Testis (tissue), 3 donors: Measurements from ENCODE around the gene PEX11G. TPM values are rescaled to one million over a fixed set of nuclear protein-coding genes. Genes with fewer than 3 reads are reported as not detected.
"Not testable (repeated sequence)": the region's sequence is repeated elsewhere in the genome, so short reads cannot be mapped to it uniquely, and the experiment has no call there.

Experiments
- DNase-seq: peaks from one replicate; pipeline ENCODE4 v3.0.0-alpha.2; 2019
- H3K27ac ChIP-seq, 2 donors: fragments of 200-600 bp; sonication (generic); one replicate each; pipeline ENCODE4 v1.5.1; 2019
- H3K27me3 ChIP-seq: fragments of 200-600 bp; sonication (generic); one replicate; pipeline ENCODE4 v1.5.1; 2019
- H3K36me3 ChIP-seq: fragments of 200-600 bp; sonication (generic); one replicate; pipeline ENCODE4 v1.5.1; 2017; ENCODE audit warnings: low read depth; ENCODE audit errors: missing control alignments
- H3K4me1 ChIP-seq: fragments of 200-600 bp; sonication (generic); one replicate; pipeline ENCODE4 v1.5.1; 2019
- H3K4me3 ChIP-seq, 2 donors: fragments of 200-600 bp; sonication (generic); one replicate each; pipeline ENCODE4 v1.5.1; 2017 to 2019
- H3K9me3 ChIP-seq: fragments of 200-600 bp; sonication (generic); one replicate; pipeline ENCODE4 v1.5.1; 2017
- POLR2A ChIP-seq: fragments of 450-650 bp; IDR thresholded peaks from one replicate; pipeline ENCODE4 v1.6.1; 2017; ENCODE audit warnings: antibody characterized with exemption, mild to moderate bottlenecking, moderate library complexity
- WGBS, 2 donors: methylation state at CpG; one replicate each; pipeline ENCODE4 v1.1.5; 2018; 5-methylcytosine and 5-hydroxymethylcytosine counted together
- intact Hi-C: fragments of 100-400 bp; cut with DNase I; formaldehyde crosslinking; loops from one replicate; pipeline ENCODE4 v1.15.1; 2023; ENCODE audit warnings: low total_unique reads
- polyA plus RNA-seq: library from polyadenylated mRNA; stranded (reverse); fragments of 350-450 nt; fragmentation: Illumina TruSeq; extraction: RNeasy Lipid Tissue Mini Kit (QIAGEN cat#74804); gene quantifications from one replicate; pipeline ENCODE4 v1.2.3, GENCODE V29; 2014; ENCODE audit warnings: low read depth, low replicate concordance; ENCODE audit not compliant: insufficient read depth
- total RNA-seq, 2 donors: library from RNA; depleted of rRNA; stranded (reverse); fragments of >200 nt; gene quantifications; one replicate each; pipeline ENCODE4 v1.2.3, GENCODE V29; 2016
- TF ChIP-seq, protein P1 (sequence below), 3 experiments: fragments of 450-650 bp in 2 of 3; fragments of 200-600 bp in 1 of 3; sonication (generic) in 1 of 3; IDR thresholded peaks; one replicate each; pipeline ENCODE4 v1.5.1; 2016 to 2019; ENCODE audit warnings: antibody characterized with exemption in 3 of 3, mild to moderate bottlenecking in 2 of 3, moderate library complexity in 1 of 3

The PEX11G gene
- total and polyA plus RNA-seq, 3 donors from 2014 or later = 12.3 to 26.0 (median 20.9) TPM

DNA sequence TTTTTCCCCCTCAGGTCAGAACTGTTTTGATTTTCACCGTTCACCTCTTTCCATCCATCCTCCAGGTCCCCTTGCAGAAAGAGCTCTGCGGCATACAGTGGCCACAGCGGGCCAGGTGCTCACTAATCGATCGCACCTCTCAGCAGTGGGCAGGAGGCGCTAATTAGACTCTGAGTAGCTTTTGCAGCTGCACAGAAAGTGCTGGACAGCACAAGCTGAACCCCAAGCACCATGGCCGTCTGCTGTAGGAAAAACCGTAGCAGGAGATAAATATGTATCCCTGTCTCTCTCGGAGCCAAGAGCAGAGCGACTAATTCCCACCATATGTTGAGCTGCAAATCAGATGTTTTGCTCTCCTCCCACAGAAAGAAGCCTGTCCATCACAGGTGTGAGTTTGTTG is 54.4 kb downstream of the PEX11G start:
- no peaks in the 10 kb centered on the region for H3K9me3 ChIP-seq
- no peaks in the 10 kb centered on the region for H3K36me3 ChIP-seq
- H3K4me3 ChIP-seq = no peak overlapping the region
- no peaks in the 10 kb centered on the region for H3K4me1 ChIP-seq
- intact Hi-C loops = no loop called here
- H3K27ac ChIP-seq = no peak overlapping the region
- WGBS, 2 donors = 93% methylated on average over 10 of the region's 10 CpGs
- H3K27me3 ChIP-seq = no peaks in the 10 kb centered on the region
- no peak for DNase-seq
- no peak for TF ChIP-seq POLR2A
- TF ChIP-seq, protein P1, sequence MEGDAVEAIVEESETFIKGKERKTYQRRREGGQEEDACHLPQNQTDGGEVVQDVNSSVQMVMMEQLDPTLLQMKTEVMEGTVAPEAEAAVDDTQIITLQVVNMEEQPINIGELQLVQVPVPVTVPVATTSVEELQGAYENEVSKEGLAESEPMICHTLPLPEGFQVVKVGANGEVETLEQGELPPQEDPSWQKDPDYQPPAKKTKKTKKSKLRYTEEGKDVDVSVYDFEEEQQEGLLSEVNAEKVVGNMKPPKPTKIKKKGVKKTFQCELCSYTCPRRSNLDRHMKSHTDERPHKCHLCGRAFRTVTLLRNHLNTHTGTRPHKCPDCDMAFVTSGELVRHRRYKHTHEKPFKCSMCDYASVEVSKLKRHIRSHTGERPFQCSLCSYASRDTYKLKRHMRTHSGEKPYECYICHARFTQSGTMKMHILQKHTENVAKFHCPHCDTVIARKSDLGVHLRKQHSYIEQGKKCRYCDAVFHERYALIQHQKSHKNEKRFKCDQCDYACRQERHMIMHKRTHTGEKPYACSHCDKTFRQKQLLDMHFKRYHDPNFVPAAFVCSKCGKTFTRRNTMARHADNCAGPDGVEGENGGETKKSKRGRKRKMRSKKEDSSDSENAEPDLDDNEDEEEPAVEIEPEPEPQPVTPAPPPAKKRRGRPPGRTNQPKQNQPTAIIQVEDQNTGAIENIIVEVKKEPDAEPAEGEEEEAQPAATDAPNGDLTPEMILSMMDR (IDR thresholded peaks at IDR 0.05) = no peak

DNA sequence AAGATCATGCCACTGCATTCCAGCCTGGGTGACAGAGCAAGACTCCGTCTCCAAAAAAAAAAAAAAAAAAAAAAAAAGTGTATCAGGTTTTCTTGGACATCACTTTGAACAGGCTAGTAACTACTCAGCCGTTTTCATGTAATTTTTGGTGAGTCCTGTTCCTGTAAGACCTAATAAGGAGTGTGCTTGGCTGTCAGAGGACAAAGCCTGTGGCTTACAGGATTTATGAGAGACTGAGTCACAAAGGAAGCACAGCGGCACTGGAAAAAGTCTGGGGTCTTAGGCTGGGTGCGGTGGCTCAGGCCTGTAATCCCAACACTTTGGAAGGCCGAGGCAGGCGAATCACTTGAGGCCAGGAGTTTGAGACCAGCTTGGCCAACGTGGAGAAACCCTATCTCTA is 55.4 kb downstream of the PEX11G start:
- H3K4me3 ChIP-seq, intact Hi-C loops, H3K27me3 ChIP-seq, H3K27ac ChIP-seq, H3K36me3 ChIP-seq, H3K9me3 ChIP-seq, H3K4me1 ChIP-seq, DNase-seq: not testable (repeated sequence)
- WGBS, 2 donors = 88% methylated on average over 4 to 7 of the region's 7 CpGs

DNA sequence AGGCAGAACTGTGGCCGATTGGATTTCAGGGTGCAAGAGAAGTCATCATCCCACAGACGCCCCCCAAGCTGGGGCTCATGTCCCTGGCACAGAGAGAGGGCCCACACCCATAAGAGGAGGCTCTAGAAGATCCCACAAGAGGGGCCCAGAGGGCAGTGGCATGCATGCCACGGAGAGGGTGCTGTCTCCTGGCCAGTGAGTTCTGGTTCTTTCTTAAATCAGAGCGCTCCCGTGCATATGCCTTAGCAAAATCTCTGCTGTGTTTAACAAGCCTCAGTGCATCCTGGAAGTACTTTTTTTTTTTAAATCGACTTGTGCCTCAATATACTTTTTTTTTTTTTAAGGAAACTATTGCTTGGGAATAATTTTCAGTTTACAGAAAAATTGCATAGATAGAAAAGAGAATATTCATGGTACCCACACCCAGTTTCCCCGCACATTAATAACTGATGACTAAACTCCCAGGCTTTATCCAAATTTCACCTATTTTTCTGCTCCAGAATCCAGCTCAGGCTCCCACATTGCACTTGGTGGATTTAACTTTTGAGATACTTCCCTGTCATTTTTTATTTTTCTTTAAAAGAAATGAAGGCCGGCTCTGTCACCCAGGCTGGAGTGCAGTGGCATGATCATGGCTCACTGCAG is 59.1 kb downstream of the PEX11G start:
- TF ChIP-seq POLR2A = no peak
- TF ChIP-seq, protein P1 (IDR thresholded peaks at IDR 0.05) = no peak
- WGBS, 2 donors = 85 to 89% methylated on average over 8 of the region's 8 CpGs
- Histone ChIP-seq H3K4me3 (no peak overlapping the region), H3K27me3 (no peaks in the 10 kb centered on the region), H3K27ac (no peak overlapping the region), H3K36me3 (no peaks in the 10 kb centered on the region), H3K9me3 (no peaks in the 10 kb centered on the region), H3K4me1 (no peaks in the 10 kb centered on the region)
- intact Hi-C loops = no loop called here
- DNase-seq = no peak

DNA sequence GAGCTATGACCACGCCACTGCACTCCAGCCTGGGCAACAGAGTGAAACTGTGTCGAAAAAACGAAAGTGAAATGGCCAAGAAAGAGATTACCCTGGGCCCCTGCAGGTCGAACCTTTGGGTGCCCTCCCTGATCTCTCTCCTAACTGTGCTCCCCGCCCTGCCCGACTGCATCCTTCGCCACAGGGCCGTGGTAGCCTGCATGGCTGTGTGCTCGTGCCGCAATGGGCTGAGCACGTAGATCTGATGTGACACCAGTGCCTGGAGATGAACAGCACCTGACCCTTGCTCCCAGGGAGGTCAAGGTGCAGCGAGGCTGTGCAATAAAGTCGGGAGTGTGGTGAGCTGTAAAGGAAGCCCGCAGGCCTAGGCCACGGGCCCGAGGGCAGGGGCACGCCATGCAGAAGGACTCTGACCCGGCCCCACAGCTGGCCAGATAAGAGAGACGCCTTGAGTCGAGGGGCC is 60.2 kb downstream of the PEX11G start:
- 88 to 92% methylated on average over 20 of the region's 20 CpGs for WGBS, 2 donors
- TF ChIP-seq POLR2A = no peak
- TF ChIP-seq, protein P1 (IDR thresholded peaks at IDR 0.05) = no peak

DNA sequence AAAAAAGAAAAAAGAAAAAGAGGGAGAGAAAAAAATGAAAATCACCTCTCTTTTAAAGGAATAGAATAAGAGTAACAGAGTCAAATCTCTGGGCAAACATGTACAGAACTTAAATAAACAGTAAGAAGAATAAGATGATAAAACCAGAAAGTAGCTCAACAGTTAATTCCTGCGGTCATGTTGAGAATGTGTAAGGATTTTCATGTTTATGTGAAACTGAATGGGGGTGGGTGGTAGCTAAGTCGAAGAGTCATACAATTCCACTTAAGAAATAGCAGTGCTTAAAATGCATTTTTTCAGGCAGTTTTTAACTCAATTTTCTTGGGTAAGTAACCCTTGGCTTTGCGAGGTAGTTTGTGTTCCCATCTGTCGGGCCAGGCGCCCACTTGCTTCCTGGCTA is 60.9 kb downstream of the PEX11G start:
- Histone ChIP-seq H3K4me1 (no peaks in the 10 kb centered on the region), H3K4me3 (no peak overlapping the region), H3K27ac (no peak overlapping the region), H3K27me3 (no peaks in the 10 kb centered on the region), H3K9me3 (no peaks in the 10 kb centered on the region), H3K36me3 (no peaks in the 10 kb centered on the region)
- no peak for DNase-seq
- TF ChIP-seq, protein P1 (IDR thresholded peaks at IDR 0.05) = no peak
- no peak for TF ChIP-seq POLR2A
- WGBS, 2 donors = 69 to 78% methylated on average over 5 of the region's 5 CpGs
- intact Hi-C loops = no loop called here

More for the DNA sequence above, 60.2 kb downstream of the PEX11G start:
- Histone ChIP-seq H3K4me1 (no peaks in the 10 kb centered on the region), H3K36me3 (no peaks in the 10 kb centered on the region), H3K27ac (no peak overlapping the region), H3K27me3 (no peaks in the 10 kb centered on the region), H3K4me3 (no peak overlapping the region), H3K9me3 (no peaks in the 10 kb centered on the region)
- no peak for DNase-seq
- intact Hi-C loops = no loop called here
